Nephron progenitor cell (in vitro differentiated cells): ENCODE results near the gene HNRNPF.

Experiments
- DNase-seq: peaks from one replicate; pipeline ENCODE4 v3.0.0; 2021
- H3K27ac Mint-ChIP-seq: 2 replicates; pipeline ENCODE4 v1.8.0; 2021; ENCODE audit warnings: mild to moderate bottlenecking, moderate library complexity, mixed read lengths
- H3K27me3 Mint-ChIP-seq: 2 replicates; pipeline ENCODE4 v1.8.0; 2021; ENCODE audit warnings: mild to moderate bottlenecking, low read depth, mixed read lengths; ENCODE audit not compliant: poor library complexity
- H3K36me3 Mint-ChIP-seq: 2 replicates; pipeline ENCODE4 v1.8.0; 2021; ENCODE audit warnings: low read depth, mixed read lengths
- H3K4me1 Mint-ChIP-seq: 2 replicates; pipeline ENCODE4 v1.8.0; 2021; ENCODE audit warnings: mixed read lengths
- H3K4me3 Mint-ChIP-seq: 2 replicates; pipeline ENCODE4 v1.8.0; 2021; ENCODE audit warnings: mild to moderate bottlenecking, moderate library complexity, mixed read lengths
- H3K9me3 Mint-ChIP-seq: 2 replicates; pipeline ENCODE4 v1.8.0; 2021; ENCODE audit warnings: mild to moderate bottlenecking, moderate library complexity, mixed read lengths
- CTCF ChIP-seq: fragments of 200-600 bp; sonication (generic); IDR thresholded peaks from 2 replicates; pipeline ENCODE4 v1.5.0; 2021; ENCODE audit warnings: antibody characterized with exemption

Gene HNRNPF

GRCh38 chr10:43407576-43408330, 1.2 kb downstream of the HNRNPF start:
- peak overlapping the region; percentile 97 for H3K4me3 Mint-ChIP-seq
- H3K27ac Mint-ChIP-seq = peak overlapping the region; percentile 100
- H3K27me3 Mint-ChIP-seq = peaks cover 5% of the 10 kb centered on the region
- peak; percentile 75 for DNase-seq
- H3K36me3 Mint-ChIP-seq = peaks cover 15% of the 10 kb centered on the region
- H3K4me1 Mint-ChIP-seq = peaks cover 27% of the 10 kb centered on the region
- H3K9me3 Mint-ChIP-seq = peaks cover 5% of the 10 kb centered on the region
- peak; percentile 35 for TF ChIP-seq CTCF

- H3K36me3 Mint-ChIP-seq = peaks cover 15% of the 10 kb centered on the region
- H3K27ac Mint-ChIP-seq = peak overlapping the region; percentile 100
- peak; percentile 70 for DNase-seq
- peaks cover 5% of the 10 kb centered on the region for H3K9me3 Mint-ChIP-seq
- H3K4me3 Mint-ChIP-seq = peak overlapping the region; percentile 97
- peaks cover 5% of the 10 kb centered on the region for H3K27me3 Mint-ChIP-seq
- peaks cover 33% of the 10 kb centered on the region for H3K4me1 Mint-ChIP-seq
- no peak for TF ChIP-seq CTCF
These were observed 1.8 kb downstream of the HNRNPF start for GRCh38 chr10:43407148-43407575.

- Mint-ChIP-seq H3K9me3 (peaks cover 5% of the 10 kb centered on the region), H3K4me1 (peaks cover 55% of the 10 kb centered on the region), H3K27me3 (peaks cover 5% of the 10 kb centered on the region), H3K27ac (peak overlapping the region; percentile 95), H3K36me3 (peaks cover 21% of the 10 kb centered on the region), H3K4me3 (peak overlapping the region; percentile 55)
- TF ChIP-seq CTCF = no peak
- DNase-seq = no peak
These were observed 4.3 kb downstream of the HNRNPF start for GRCh38 chr10:43404704-43405084.

GRCh38 chr10:43403911-43404703, 4.9 kb downstream of the HNRNPF start:
- H3K36me3 Mint-ChIP-seq = peaks cover 22% of the 10 kb centered on the region
- TF ChIP-seq CTCF = no peak
- no peak for DNase-seq
- H3K9me3 Mint-ChIP-seq = peaks cover under 1% of the 10 kb centered on the region
- H3K27me3 Mint-ChIP-seq = peaks cover under 1% of the 10 kb centered on the region
- peaks cover 56% of the 10 kb centered on the region for H3K4me1 Mint-ChIP-seq
- peak overlapping the region; percentile 95 for H3K27ac Mint-ChIP-seq
- H3K4me3 Mint-ChIP-seq = no peak overlapping the region

- Mint-ChIP-seq H3K27ac (no peak overlapping the region), H3K4me3 (no peak overlapping the region), H3K9me3 (no peaks in the 10 kb centered on the region), H3K36me3 (peaks cover 21% of the 10 kb centered on the region), H3K27me3 (no peaks in the 10 kb centered on the region), H3K4me1 (peaks cover 64% of the 10 kb centered on the region)
- no peak for DNase-seq
- no peak for TF ChIP-seq CTCF
These were observed 6.0 kb downstream of the HNRNPF start for GRCh38 chr10:43402880-43403452.
